ENCODE results near the gene GALP.

DNA sequence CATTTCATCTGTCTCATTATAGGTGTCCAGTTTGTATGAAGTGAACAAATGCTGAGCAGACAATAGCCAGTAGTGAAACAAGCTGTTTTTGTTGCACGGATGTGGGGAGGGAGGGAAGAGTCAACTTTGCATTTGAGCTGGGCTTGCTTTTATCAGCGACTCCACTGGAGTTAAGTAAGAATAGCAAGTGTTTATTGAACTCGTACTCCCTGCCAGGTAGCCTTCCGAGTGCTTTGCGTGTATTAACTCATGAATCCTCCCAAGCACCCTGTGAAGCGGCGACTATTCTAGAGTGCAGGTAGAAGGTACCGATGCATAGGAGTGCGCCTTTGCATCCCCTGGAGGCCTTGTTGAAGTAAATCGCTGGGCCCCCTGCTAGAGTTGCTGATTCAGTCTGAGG lies 39.4 kb upstream of the GALP start:
- TF ChIP-seq, protein P1, sequence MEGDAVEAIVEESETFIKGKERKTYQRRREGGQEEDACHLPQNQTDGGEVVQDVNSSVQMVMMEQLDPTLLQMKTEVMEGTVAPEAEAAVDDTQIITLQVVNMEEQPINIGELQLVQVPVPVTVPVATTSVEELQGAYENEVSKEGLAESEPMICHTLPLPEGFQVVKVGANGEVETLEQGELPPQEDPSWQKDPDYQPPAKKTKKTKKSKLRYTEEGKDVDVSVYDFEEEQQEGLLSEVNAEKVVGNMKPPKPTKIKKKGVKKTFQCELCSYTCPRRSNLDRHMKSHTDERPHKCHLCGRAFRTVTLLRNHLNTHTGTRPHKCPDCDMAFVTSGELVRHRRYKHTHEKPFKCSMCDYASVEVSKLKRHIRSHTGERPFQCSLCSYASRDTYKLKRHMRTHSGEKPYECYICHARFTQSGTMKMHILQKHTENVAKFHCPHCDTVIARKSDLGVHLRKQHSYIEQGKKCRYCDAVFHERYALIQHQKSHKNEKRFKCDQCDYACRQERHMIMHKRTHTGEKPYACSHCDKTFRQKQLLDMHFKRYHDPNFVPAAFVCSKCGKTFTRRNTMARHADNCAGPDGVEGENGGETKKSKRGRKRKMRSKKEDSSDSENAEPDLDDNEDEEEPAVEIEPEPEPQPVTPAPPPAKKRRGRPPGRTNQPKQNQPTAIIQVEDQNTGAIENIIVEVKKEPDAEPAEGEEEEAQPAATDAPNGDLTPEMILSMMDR (IDR thresholded peaks at IDR 0.05), result no peak
- TF ChIP-seq EP300 (IDR thresholded peaks at IDR 0.05) (no peak), POLR2A (IDR thresholded peaks at IDR 0.05) (no peak), POLR2AphosphoS5 (IDR thresholded peaks at IDR 0.05) (no peak)
